CD4-positive, alpha-beta memory T cell (primary cell): ENCODE data around the gene PROZ. TPM values are rescaled to one million over a fixed set of nuclear protein-coding genes. Genes with fewer than 3 reads are reported as not detected.

Experiments
- CTCF ChIA-PET: fragments of 350-600 bp; sonication (Branson Sonifier 250); formaldehyde crosslinking; loops from one replicate; lab custom pipeline; 2021; ENCODE audit warnings: inconsistent platforms; ENCODE audit not compliant: partially characterized antibody; lab: Charles Lee
- POLR2A ChIA-PET: fragments of 350-600 bp; sonication (Branson Sonifier 250); formaldehyde crosslinking; loops from one replicate; lab custom pipeline; 2021; ENCODE audit not compliant: partially characterized antibody; lab: Charles Lee
- DNase-seq, 5 donors: peaks; one replicate each; pipeline versions ENCODE4 v3.0.0 to v3.0.0-alpha.2; 2020 to 2022; ENCODE audit warnings: mixed read lengths in 1 of 5
- H3K27ac ChIP-seq: one replicate; pipeline ENCODE4 v1.7.0; 2013; ENCODE audit warnings: low read depth, low read length
- H3K27me3 ChIP-seq: 2 replicates; pipeline ENCODE4 v1.7.0; 2013; ENCODE audit warnings: mild to moderate bottlenecking, low read length, moderate library complexity; ENCODE audit not compliant: insufficient read depth
- H3K36me3 ChIP-seq: 2 replicates; pipeline ENCODE4 v1.7.0; 2013; ENCODE audit warnings: mild to moderate bottlenecking, low read length, moderate library complexity; ENCODE audit not compliant: insufficient read depth
- H3K4me1 ChIP-seq: 2 replicates; pipeline ENCODE4 v1.7.0; 2013; ENCODE audit warnings: mild to moderate bottlenecking, low read length, moderate library complexity; ENCODE audit not compliant: insufficient read depth
- H3K4me3 ChIP-seq, 2 donors: one replicate each; pipeline ENCODE4 v1.7.0; 2013; ENCODE audit warnings: low read length in 2 of 2, mild to moderate bottlenecking in 1 of 2
- H3K9me3 ChIP-seq, 2 donors: one replicate each; pipeline ENCODE4 v1.7.0; 2013; ENCODE audit warnings: low read length in 2 of 2, control low read depth in 1 of 2; ENCODE audit not compliant: control insufficient read depth in 1 of 2
- H3K27ac Mint-ChIP-seq, 7 donors: one replicate each; pipeline ENCODE4 v1.8.0; 2020 to 2021; ENCODE audit warnings: mixed read lengths in 7 of 7, mild to moderate bottlenecking in 6 of 7, inconsistent platforms in 3 of 7, moderate library complexity in 3 of 7
- H3K27me3 Mint-ChIP-seq, 2 donors: one replicate each; pipeline ENCODE4 v1.8.0; 2020 to 2021; ENCODE audit warnings: mixed read lengths in 2 of 2
- H3K36me3 Mint-ChIP-seq, 2 donors: one replicate each; pipeline ENCODE4 v1.8.0; 2020 to 2021; ENCODE audit warnings: mixed read lengths in 2 of 2, inconsistent platforms in 1 of 2, mild to moderate bottlenecking in 1 of 2
- H3K4me1 Mint-ChIP-seq, 4 donors: one replicate each; pipeline ENCODE4 v1.8.0; 2020 to 2021; ENCODE audit warnings: mixed read lengths in 4 of 4, mild to moderate bottlenecking in 1 of 4
- H3K4me3 Mint-ChIP-seq, 8 donors: one replicate each; pipeline ENCODE4 v1.8.0; 2020 to 2021; ENCODE audit warnings: mixed read lengths in 8 of 8, mild to moderate bottlenecking in 7 of 8, moderate library complexity in 6 of 8, inconsistent platforms in 3 of 8
- H3K9me3 Mint-ChIP-seq, 8 donors: one replicate each; pipeline ENCODE4 v1.8.0; 2020 to 2021; ENCODE audit warnings: mixed read lengths in 8 of 8, mild to moderate bottlenecking in 5 of 8, inconsistent platforms in 3 of 8, moderate library complexity in 1 of 8
- intact Hi-C: fragments of 100-400 bp; cut with micrococcal nuclease; formaldehyde crosslinking; loops from one replicate; pipeline ENCODE4 v1.15.1; 2023
- polyA plus RNA-seq, 2 donors: library from polyadenylated mRNA; unstranded; fragments of 300-500 nt; fragmentation: Illumina TruSeq; gene quantifications; one replicate each; pipeline ENCODE4 v1.2.3, GENCODE V29; 2021
- total RNA-seq, 2 experiments: library from RNA; stranded (reverse); gene quantifications; one replicate each; pipeline ENCODE4 v1.2.3, GENCODE V29; 2021

PROZ gene
- total and polyA plus RNA-seq, 4 experiments from 2014 or later, result 0.32 TPM; not detected in 3

- intact Hi-C loops, result no loop called here
- no peak for DNase-seq
- Mint-ChIP-seq H3K27ac (no peak overlapping the region), H3K9me3 (no peaks in the 10 kb centered on the region), H3K4me3 (no peak overlapping the region), H3K36me3 (no peaks in the 10 kb centered on the region), H3K4me1 (no peaks in the 10 kb centered on the region), H3K27me3 (peaks cover 0 to 2% of the 10 kb centered on the region in 2 donors)
- H3K27ac ChIP-seq, result no peak overlapping the region
- CTCF ChIA-PET, result no interaction called here
- no peaks in the 10 kb centered on the region for H3K4me1 ChIP-seq
- H3K27me3 ChIP-seq, result no peaks in the 10 kb centered on the region
- no peaks in the 10 kb centered on the region for H3K9me3 ChIP-seq
- POLR2A ChIA-PET, result no interaction called here
- no peak overlapping the region for H3K4me3 ChIP-seq
- no peaks in the 10 kb centered on the region for H3K36me3 ChIP-seq
Measured at GRCh38 chr13:113139577-113139976, 18.9 kb upstream of the PROZ start.

- H3K9me3 Mint-ChIP-seq, result peaks cover 0 to 4% (median 0%) of the 10 kb centered on the region in 8 donors
- ChIA-PET CTCF (no interaction called here), POLR2A (no interaction called here)
- no peaks in the 10 kb centered on the region for H3K4me1 ChIP-seq
- H3K27ac ChIP-seq, result no peak overlapping the region
- no peak overlapping the region for H3K27ac Mint-ChIP-seq
- no peaks in the 10 kb centered on the region for H3K9me3 ChIP-seq
- DNase-seq, result no peak
- no peak overlapping the region for H3K4me3 ChIP-seq
- H3K36me3 ChIP-seq, result no peaks in the 10 kb centered on the region
- no peak overlapping the region for H3K4me3 Mint-ChIP-seq
- no peaks in the 10 kb centered on the region for H3K27me3 ChIP-seq
- no peaks in the 10 kb centered on the region for H3K4me1 Mint-ChIP-seq
- intact Hi-C loops, result no loop called here
- H3K27me3 Mint-ChIP-seq, result peaks cover 0 to 2% of the 10 kb centered on the region in 2 donors
- H3K36me3 Mint-ChIP-seq, result no peaks in the 10 kb centered on the region
Measured at GRCh38 chr13:113140677-113141600, 17.5 kb upstream of the PROZ start.

GRCh38 chr13:113141601-113141970 lies 16.9 kb upstream of the PROZ start:
- no peaks in the 10 kb centered on the region for H3K9me3 ChIP-seq
- H3K27me3 Mint-ChIP-seq, result peaks cover 0 to 2% of the 10 kb centered on the region in 2 donors
- H3K36me3 ChIP-seq, result no peaks in the 10 kb centered on the region
- no peaks in the 10 kb centered on the region for H3K36me3 Mint-ChIP-seq
- no peak overlapping the region for H3K4me3 ChIP-seq
- no peak overlapping the region for H3K4me3 Mint-ChIP-seq
- H3K27me3 ChIP-seq, result no peaks in the 10 kb centered on the region
- POLR2A ChIA-PET, result no interaction called here
- no peak overlapping the region for H3K27ac Mint-ChIP-seq
- CTCF ChIA-PET, result no interaction called here
- peaks cover 0 to 4% (median 0%) of the 10 kb centered on the region in 8 donors for H3K9me3 Mint-ChIP-seq
- H3K4me1 ChIP-seq, result no peaks in the 10 kb centered on the region
- intact Hi-C loops, result no loop called here
- no peaks in the 10 kb centered on the region for H3K4me1 Mint-ChIP-seq
- no peak for DNase-seq
- no peak overlapping the region for H3K27ac ChIP-seq

DNA sequence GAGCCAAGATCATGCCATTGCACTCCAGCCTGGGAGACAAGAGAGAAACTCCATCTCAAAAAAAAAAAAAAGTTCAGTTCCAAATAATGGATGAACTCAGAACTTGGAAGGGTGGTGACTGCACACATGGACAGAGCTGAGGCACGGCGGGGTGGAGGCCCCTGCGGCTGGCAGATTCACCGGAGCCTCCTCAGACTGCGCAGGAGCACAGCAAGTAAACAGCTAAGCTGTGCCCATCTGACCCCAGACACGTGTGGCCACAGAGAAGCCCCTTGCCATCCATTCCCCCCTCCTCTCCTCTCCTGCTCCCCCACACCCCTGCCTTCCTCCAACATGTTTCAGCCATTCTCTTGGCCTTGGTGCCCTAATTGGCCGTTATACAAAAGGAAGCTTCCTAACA lies 15.6 kb upstream of the PROZ start:
- Mint-ChIP-seq H3K4me3 (no peak overlapping the region), H3K9me3 (peaks cover 0 to 4% (median 0%) of the 10 kb centered on the region in 8 donors), H3K4me1 (no peaks in the 10 kb centered on the region), H3K27ac (no peak overlapping the region), H3K27me3 (peaks cover 0 to 2% of the 10 kb centered on the region in 2 donors), H3K36me3 (no peaks in the 10 kb centered on the region)
- Histone ChIP-seq H3K9me3 (no peaks in the 10 kb centered on the region), H3K36me3 (no peaks in the 10 kb centered on the region), H3K4me3 (no peak overlapping the region), H3K4me1 (no peaks in the 10 kb centered on the region), H3K27ac (no peak overlapping the region), H3K27me3 (no peaks in the 10 kb centered on the region)
- CTCF ChIA-PET, result no interaction called here
- POLR2A ChIA-PET, result no interaction called here
- intact Hi-C loops, result no loop called here
- DNase-seq, result no peak

- H3K27ac ChIP-seq, result no peak overlapping the region
- H3K36me3 ChIP-seq, result no peaks in the 10 kb centered on the region
- H3K9me3 Mint-ChIP-seq, result peaks cover 0 to 4% (median 0%) of the 10 kb centered on the region in 8 donors
- no peaks in the 10 kb centered on the region for H3K36me3 Mint-ChIP-seq
- no peaks in the 10 kb centered on the region for H3K27me3 ChIP-seq
- POLR2A ChIA-PET, result no interaction called here
- H3K4me3 Mint-ChIP-seq, result no peak overlapping the region
- H3K4me3 ChIP-seq, result no peak overlapping the region
- no peaks in the 10 kb centered on the region for H3K4me1 Mint-ChIP-seq
- no peaks in the 10 kb centered on the region for H3K4me1 ChIP-seq
- CTCF ChIA-PET, result no interaction called here
- H3K27me3 Mint-ChIP-seq, result peaks cover 0 to 2% of the 10 kb centered on the region in 2 donors
- intact Hi-C loops, result no loop called here
- no peak for DNase-seq
- no peak overlapping the region for H3K27ac Mint-ChIP-seq
- H3K9me3 ChIP-seq, result no peaks in the 10 kb centered on the region
Measured at GRCh38 chr13:113143466-113144254, 14.8 kb upstream of the PROZ start.

- Mint-ChIP-seq H3K27me3 (no peaks in the 10 kb centered on the region), H3K4me3 (no peak overlapping the region), H3K27ac (no peak overlapping the region), H3K4me1 (no peaks in the 10 kb centered on the region), H3K9me3 (peaks cover 0 to 4% (median 0%) of the 10 kb centered on the region in 8 donors), H3K36me3 (no peaks in the 10 kb centered on the region)
- POLR2A ChIA-PET, result no interaction called here
- no peaks in the 10 kb centered on the region for H3K36me3 ChIP-seq
- H3K27ac ChIP-seq, result no peak overlapping the region
- no peak for DNase-seq
- intact Hi-C loops, result no loop called here
- H3K9me3 ChIP-seq, result no peaks in the 10 kb centered on the region
- H3K4me1 ChIP-seq, result no peaks in the 10 kb centered on the region
- CTCF ChIA-PET, result no interaction called here
- H3K4me3 ChIP-seq, result no peak overlapping the region
- H3K27me3 ChIP-seq, result no peaks in the 10 kb centered on the region
Measured at GRCh38 chr13:113144255-113144629, 14.2 kb upstream of the PROZ start.

DNA sequence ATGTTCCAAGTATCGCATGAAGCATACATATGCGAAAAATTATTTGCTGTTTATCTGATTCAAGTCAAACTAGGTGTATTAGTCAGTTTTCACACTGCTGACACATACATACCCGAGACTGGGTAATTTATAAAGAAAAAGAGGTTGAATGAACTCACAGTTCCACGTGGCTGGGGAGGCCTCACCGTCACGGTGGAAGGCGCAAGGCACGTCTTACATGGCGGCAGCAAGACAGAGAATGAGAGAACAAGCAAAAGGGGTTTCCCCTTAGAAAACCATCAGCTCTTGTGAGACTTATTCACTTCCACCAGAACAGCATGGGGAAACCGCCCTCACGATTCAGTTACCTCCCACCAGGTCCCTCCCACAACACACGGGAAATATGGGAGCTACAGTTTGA lies 13.0 kb upstream of the PROZ start:
- ChIA-PET POLR2A (no interaction called here), CTCF (no interaction called here)
- intact Hi-C loops, result no loop called here
- Histone ChIP-seq H3K27ac (no peak overlapping the region), H3K36me3 (no peaks in the 10 kb centered on the region), H3K4me1 (no peaks in the 10 kb centered on the region), H3K4me3 (no peak overlapping the region), H3K9me3 (no peaks in the 10 kb centered on the region), H3K27me3 (no peaks in the 10 kb centered on the region)
- H3K36me3 Mint-ChIP-seq, result no peaks in the 10 kb centered on the region
- H3K4me1 Mint-ChIP-seq, result no peaks in the 10 kb centered on the region
- H3K27ac Mint-ChIP-seq, result no peak overlapping the region
- no peak for DNase-seq
- no peak overlapping the region for H3K4me3 Mint-ChIP-seq
- no peaks in the 10 kb centered on the region for H3K27me3 Mint-ChIP-seq
- H3K9me3 Mint-ChIP-seq, result peaks cover 0 to 4% (median 0%) of the 10 kb centered on the region in 8 donors
